GM23338 (cell line): Measurements from ENCODE around the gene KRTCAP3. TPM values are rescaled to one million over a fixed set of nuclear protein-coding genes. Genes with fewer than 3 reads are reported as not detected.

Experiments used
- ATAC-seq: fragments of 200-7000 bp; cut with Tn5 transposase; 3 replicates; pipeline ENCODE4 v1.9.1; 2020
- DNase-seq: peaks from one replicate; pipeline ENCODE4 v3.0.0-alpha.2; 2015; ENCODE audit warnings: low spot score
- H2AFZ ChIP-seq: fragments of 200-600 bp; sonication (generic); 2 replicates; pipeline ENCODE4 v1.8.0; 2016; ENCODE audit warnings: antibody characterized with exemption, mild to moderate bottlenecking, moderate library complexity
- H3F3A ChIP-seq: fragments of 200-600 bp; sonication (generic); replicated peaks from 2 replicates; pipeline ENCODE4 v1.8.0; 2017; ENCODE audit warnings: antibody characterized with exemption, mixed run types, low read depth
- H3K27ac ChIP-seq: fragments of 200-600 bp; sonication (generic); 2 replicates; pipeline ENCODE4 v1.6.1; 2016; ENCODE audit warnings: low read depth
- H3K27me3 ChIP-seq: fragments of 200-600 bp; sonication (generic); 2 replicates; pipeline ENCODE4 v1.8.0; 2016; ENCODE audit warnings: mild to moderate bottlenecking, mixed run types, moderate library complexity; ENCODE audit not compliant: insufficient read depth
- H3K36me3 ChIP-seq: fragments of 200-600 bp; sonication (generic); 2 replicates; pipeline ENCODE4 v1.8.0; 2016; ENCODE audit warnings: mild to moderate bottlenecking; ENCODE audit not compliant: insufficient read depth
- H3K4me1 ChIP-seq: fragments of 200-600 bp; sonication (generic); 2 replicates; pipeline ENCODE4 v1.8.0; 2016; ENCODE audit warnings: mild to moderate bottlenecking, moderate library complexity; ENCODE audit not compliant: insufficient read depth
- H3K4me2 ChIP-seq: fragments of 200-600 bp; sonication (generic); 2 replicates; pipeline ENCODE4 v1.7.1; 2017; ENCODE audit warnings: mixed run types
- H3K4me3 ChIP-seq: fragments of 200-600 bp; sonication (generic); 2 replicates; pipeline ENCODE4 v1.6.1; 2016; ENCODE audit warnings: mixed run types
- H3K79me2 ChIP-seq: fragments of 200-600 bp; sonication (generic); replicated peaks from 2 replicates; pipeline ENCODE4 v1.8.0; 2017; ENCODE audit warnings: mild to moderate bottlenecking; ENCODE audit not compliant: insufficient read depth
- H3K9me2 ChIP-seq: fragments of 200-600 bp; sonication (generic); 2 replicates; pipeline ENCODE4 v1.8.0; 2017; ENCODE audit not compliant: insufficient read depth
- H4K20me1 ChIP-seq: fragments of 200-600 bp; sonication (generic); replicated peaks from 2 replicates; pipeline ENCODE4 v1.8.0; 2017; ENCODE audit warnings: mild to moderate bottlenecking; ENCODE audit not compliant: insufficient read depth
- H3K27ac Mint-ChIP-seq: 2 replicates; pipeline ENCODE4 v1.8.0; 2020; ENCODE audit warnings: inconsistent platforms, mild to moderate bottlenecking, moderate library complexity, mixed read lengths
- H3K27me3 Mint-ChIP-seq: 3 replicates; pipeline ENCODE4 v1.8.0; 2022; ENCODE audit warnings: low read depth, mild to moderate bottlenecking, moderate library complexity, mixed read lengths, inconsistent platforms; ENCODE audit not compliant: insufficient read depth, poor library complexity
- H3K36me3 Mint-ChIP-seq: 3 replicates; pipeline ENCODE4 v1.8.0; 2021; ENCODE audit warnings: low read depth, mild to moderate bottlenecking, inconsistent platforms, moderate library complexity, mixed read lengths
- H3K4me1 Mint-ChIP-seq: 3 replicates; pipeline ENCODE4 v1.8.0; 2020; ENCODE audit warnings: mild to moderate bottlenecking, inconsistent platforms, mixed read lengths
- H3K4me3 Mint-ChIP-seq: 3 replicates; pipeline ENCODE4 v1.8.0; 2021; ENCODE audit warnings: moderate library complexity, mild to moderate bottlenecking, inconsistent platforms, mixed read lengths
- H3K9me3 Mint-ChIP-seq: 3 replicates; pipeline ENCODE4 v1.8.0; 2020; ENCODE audit warnings: moderate library complexity, mild to moderate bottlenecking, inconsistent platforms, mixed read lengths
- CREB1 ChIP-seq: fragments of 250-450 bp; sonication (Bioruptor Pico); IDR thresholded peaks from 2 replicates; pipeline ENCODE4 v1.5.0; 2020; ENCODE audit warnings: low read depth, mild to moderate bottlenecking, moderate library complexity
- ETS1 ChIP-seq: IDR thresholded peaks from 2 replicates; pipeline ENCODE4 v1.6.1; 2016; ENCODE audit warnings: antibody characterized with exemption
- EZH2 ChIP-seq: fragments of 200-600 bp; sonication (generic); IDR thresholded peaks from one replicate; pipeline ENCODE4 v1.8.0; 2017; ENCODE audit warnings: antibody characterized with exemption, mild to moderate bottlenecking, low read depth; ENCODE audit not compliant: unreplicated experiment
- EZH2phosphoT487 ChIP-seq: fragments of 200-600 bp; sonication (generic); IDR thresholded peaks from one replicate; pipeline ENCODE4 v1.8.1; 2018; ENCODE audit warnings: antibody characterized with exemption; ENCODE audit not compliant: unreplicated experiment
- JUNB ChIP-seq: IDR thresholded peaks from one replicate; pipeline ENCODE4 v1.6.1; 2016; ENCODE audit warnings: antibody characterized with exemption; ENCODE audit not compliant: unreplicated experiment
- NANOG ChIP-seq: IDR thresholded peaks from 2 replicates; pipeline ENCODE4 v1.6.1; 2016; ENCODE audit warnings: antibody characterized with exemption, borderline replicate concordance
- POLR2AphosphoS5 ChIP-seq: IDR thresholded peaks from 2 replicates; pipeline ENCODE4 v1.6.1; 2016; ENCODE audit warnings: antibody characterized with exemption, low read depth
- STAT1 ChIP-seq: IDR thresholded peaks from one replicate; pipeline ENCODE4 v1.6.1; 2016; ENCODE audit warnings: antibody characterized with exemption; ENCODE audit not compliant: unreplicated experiment
- ZNF114 ChIP-seq: fragments of 250-450 bp; sonication (Bioruptor Pico); IDR thresholded peaks from 2 replicates; pipeline ENCODE4 v1.5.0; 2020; ENCODE audit warnings: mild to moderate bottlenecking, moderate library complexity
- ZNF331 ChIP-seq: fragments of 250-450 bp; sonication (Bioruptor Pico); IDR thresholded peaks from 2 replicates; pipeline ENCODE4 v1.5.0; 2020; ENCODE audit warnings: low read depth, mild to moderate bottlenecking, moderate library complexity
- polyA plus RNA-seq: library from polyadenylated mRNA; unstranded; fragments of >200 nt; fragmentation: Nextera tagmentation; extraction: Ambion mirVana; gene quantifications from 2 replicates; pipeline ENCODE4 v1.2.1, GENCODE V29; 2016
- total RNA-seq: library from RNA; depleted of rRNA; stranded (reverse); fragments of >200 nt; shearing (Covaris generic); gene quantifications from 2 replicates; pipeline ENCODE4 v1.2.3, GENCODE V29; 2014
- TF ChIP-seq, protein P1 (sequence below): IDR thresholded peaks from one replicate; pipeline ENCODE4 v1.6.1; 2018; ENCODE audit warnings: antibody characterized with exemption; ENCODE audit not compliant: unreplicated experiment
- TF ChIP-seq, protein P2 (sequence below), 2 experiments: fragments of 200-600 bp in 1 of 2; sonication (generic) in 1 of 2; conservative IDR thresholded peaks; 2 replicates each; pipeline versions ENCODE4 v1.5.1 to v1.6.1; 2016 to 2017; ENCODE audit warnings: antibody characterized with exemption in 2 of 2, low read depth in 2 of 2, mild to moderate bottlenecking in 2 of 2, moderate library complexity in 1 of 2
- TF ChIP-seq, protein P3 (sequence below): fragments of 250-450 bp; sonication (Bioruptor Pico); IDR thresholded peaks from 2 replicates; pipeline ENCODE4 v1.5.0; 2020; ENCODE audit warnings: mild to moderate bottlenecking, moderate library complexity

Gene KRTCAP3
- total and polyA plus RNA-seq, 2 experiments from 2014 or later = 15.8 to 52.4 TPM

GRCh38 chr2:27421660-27422250 is 20.4 kb upstream of the KRTCAP3 start:
- no peaks in the 10 kb centered on the region for H3K27me3 Mint-ChIP-seq
- H3K9me2 ChIP-seq = no peaks in the 10 kb centered on the region

More at GRCh38 chr2:27421660-27422250, 20.4 kb upstream of the KRTCAP3 start:
- Histone ChIP-seq H3K36me3 (no peaks in the 10 kb centered on the region), H3K4me1 (no peaks in the 10 kb centered on the region), H3K27ac (no peak overlapping the region), H3K4me3 (no peak overlapping the region), H3K27me3 (no peaks in the 10 kb centered on the region), H3K79me2 (no peaks in the 10 kb centered on the region), H2AFZ (no peak overlapping the region), H3F3A (no peaks in the 10 kb centered on the region), H4K20me1 (no peaks in the 10 kb centered on the region), H3K4me2 (no peak overlapping the region)
- DNase-seq (no peak), ATAC-seq (no peak)
- Mint-ChIP-seq H3K36me3 (no peaks in the 10 kb centered on the region), H3K4me1 (no peaks in the 10 kb centered on the region), H3K27ac (no peak overlapping the region), H3K9me3 (no peaks in the 10 kb centered on the region), H3K4me3 (no peak overlapping the region)
- TF ChIP-seq ETS1 (no peak), STAT1 (no peak), NANOG (no peak), ZNF114 (no peak), CREB1 (no peak), EZH2 (no peak), POLR2AphosphoS5 (no peak), JUNB (no peak), EZH2phosphoT487 (no peak), ZNF331 (CRISPR knock-in tag) (no peak)
- TF ChIP-seq, protein P1, sequence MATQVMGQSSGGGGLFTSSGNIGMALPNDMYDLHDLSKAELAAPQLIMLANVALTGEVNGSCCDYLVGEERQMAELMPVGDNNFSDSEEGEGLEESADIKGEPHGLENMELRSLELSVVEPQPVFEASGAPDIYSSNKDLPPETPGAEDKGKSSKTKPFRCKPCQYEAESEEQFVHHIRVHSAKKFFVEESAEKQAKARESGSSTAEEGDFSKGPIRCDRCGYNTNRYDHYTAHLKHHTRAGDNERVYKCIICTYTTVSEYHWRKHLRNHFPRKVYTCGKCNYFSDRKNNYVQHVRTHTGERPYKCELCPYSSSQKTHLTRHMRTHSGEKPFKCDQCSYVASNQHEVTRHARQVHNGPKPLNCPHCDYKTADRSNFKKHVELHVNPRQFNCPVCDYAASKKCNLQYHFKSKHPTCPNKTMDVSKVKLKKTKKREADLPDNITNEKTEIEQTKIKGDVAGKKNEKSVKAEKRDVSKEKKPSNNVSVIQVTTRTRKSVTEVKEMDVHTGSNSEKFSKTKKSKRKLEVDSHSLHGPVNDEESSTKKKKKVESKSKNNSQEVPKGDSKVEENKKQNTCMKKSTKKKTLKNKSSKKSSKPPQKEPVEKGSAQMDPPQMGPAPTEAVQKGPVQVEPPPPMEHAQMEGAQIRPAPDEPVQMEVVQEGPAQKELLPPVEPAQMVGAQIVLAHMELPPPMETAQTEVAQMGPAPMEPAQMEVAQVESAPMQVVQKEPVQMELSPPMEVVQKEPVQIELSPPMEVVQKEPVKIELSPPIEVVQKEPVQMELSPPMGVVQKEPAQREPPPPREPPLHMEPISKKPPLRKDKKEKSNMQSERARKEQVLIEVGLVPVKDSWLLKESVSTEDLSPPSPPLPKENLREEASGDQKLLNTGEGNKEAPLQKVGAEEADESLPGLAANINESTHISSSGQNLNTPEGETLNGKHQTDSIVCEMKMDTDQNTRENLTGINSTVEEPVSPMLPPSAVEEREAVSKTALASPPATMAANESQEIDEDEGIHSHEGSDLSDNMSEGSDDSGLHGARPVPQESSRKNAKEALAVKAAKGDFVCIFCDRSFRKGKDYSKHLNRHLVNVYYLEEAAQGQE = no peak
- TF ChIP-seq, protein P2, sequence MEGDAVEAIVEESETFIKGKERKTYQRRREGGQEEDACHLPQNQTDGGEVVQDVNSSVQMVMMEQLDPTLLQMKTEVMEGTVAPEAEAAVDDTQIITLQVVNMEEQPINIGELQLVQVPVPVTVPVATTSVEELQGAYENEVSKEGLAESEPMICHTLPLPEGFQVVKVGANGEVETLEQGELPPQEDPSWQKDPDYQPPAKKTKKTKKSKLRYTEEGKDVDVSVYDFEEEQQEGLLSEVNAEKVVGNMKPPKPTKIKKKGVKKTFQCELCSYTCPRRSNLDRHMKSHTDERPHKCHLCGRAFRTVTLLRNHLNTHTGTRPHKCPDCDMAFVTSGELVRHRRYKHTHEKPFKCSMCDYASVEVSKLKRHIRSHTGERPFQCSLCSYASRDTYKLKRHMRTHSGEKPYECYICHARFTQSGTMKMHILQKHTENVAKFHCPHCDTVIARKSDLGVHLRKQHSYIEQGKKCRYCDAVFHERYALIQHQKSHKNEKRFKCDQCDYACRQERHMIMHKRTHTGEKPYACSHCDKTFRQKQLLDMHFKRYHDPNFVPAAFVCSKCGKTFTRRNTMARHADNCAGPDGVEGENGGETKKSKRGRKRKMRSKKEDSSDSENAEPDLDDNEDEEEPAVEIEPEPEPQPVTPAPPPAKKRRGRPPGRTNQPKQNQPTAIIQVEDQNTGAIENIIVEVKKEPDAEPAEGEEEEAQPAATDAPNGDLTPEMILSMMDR (conservative IDR thresholded peaks at IDR 0.05; ENCODE audit: low read depth in 2 of 2) = no peak
- TF ChIP-seq, protein P3, sequence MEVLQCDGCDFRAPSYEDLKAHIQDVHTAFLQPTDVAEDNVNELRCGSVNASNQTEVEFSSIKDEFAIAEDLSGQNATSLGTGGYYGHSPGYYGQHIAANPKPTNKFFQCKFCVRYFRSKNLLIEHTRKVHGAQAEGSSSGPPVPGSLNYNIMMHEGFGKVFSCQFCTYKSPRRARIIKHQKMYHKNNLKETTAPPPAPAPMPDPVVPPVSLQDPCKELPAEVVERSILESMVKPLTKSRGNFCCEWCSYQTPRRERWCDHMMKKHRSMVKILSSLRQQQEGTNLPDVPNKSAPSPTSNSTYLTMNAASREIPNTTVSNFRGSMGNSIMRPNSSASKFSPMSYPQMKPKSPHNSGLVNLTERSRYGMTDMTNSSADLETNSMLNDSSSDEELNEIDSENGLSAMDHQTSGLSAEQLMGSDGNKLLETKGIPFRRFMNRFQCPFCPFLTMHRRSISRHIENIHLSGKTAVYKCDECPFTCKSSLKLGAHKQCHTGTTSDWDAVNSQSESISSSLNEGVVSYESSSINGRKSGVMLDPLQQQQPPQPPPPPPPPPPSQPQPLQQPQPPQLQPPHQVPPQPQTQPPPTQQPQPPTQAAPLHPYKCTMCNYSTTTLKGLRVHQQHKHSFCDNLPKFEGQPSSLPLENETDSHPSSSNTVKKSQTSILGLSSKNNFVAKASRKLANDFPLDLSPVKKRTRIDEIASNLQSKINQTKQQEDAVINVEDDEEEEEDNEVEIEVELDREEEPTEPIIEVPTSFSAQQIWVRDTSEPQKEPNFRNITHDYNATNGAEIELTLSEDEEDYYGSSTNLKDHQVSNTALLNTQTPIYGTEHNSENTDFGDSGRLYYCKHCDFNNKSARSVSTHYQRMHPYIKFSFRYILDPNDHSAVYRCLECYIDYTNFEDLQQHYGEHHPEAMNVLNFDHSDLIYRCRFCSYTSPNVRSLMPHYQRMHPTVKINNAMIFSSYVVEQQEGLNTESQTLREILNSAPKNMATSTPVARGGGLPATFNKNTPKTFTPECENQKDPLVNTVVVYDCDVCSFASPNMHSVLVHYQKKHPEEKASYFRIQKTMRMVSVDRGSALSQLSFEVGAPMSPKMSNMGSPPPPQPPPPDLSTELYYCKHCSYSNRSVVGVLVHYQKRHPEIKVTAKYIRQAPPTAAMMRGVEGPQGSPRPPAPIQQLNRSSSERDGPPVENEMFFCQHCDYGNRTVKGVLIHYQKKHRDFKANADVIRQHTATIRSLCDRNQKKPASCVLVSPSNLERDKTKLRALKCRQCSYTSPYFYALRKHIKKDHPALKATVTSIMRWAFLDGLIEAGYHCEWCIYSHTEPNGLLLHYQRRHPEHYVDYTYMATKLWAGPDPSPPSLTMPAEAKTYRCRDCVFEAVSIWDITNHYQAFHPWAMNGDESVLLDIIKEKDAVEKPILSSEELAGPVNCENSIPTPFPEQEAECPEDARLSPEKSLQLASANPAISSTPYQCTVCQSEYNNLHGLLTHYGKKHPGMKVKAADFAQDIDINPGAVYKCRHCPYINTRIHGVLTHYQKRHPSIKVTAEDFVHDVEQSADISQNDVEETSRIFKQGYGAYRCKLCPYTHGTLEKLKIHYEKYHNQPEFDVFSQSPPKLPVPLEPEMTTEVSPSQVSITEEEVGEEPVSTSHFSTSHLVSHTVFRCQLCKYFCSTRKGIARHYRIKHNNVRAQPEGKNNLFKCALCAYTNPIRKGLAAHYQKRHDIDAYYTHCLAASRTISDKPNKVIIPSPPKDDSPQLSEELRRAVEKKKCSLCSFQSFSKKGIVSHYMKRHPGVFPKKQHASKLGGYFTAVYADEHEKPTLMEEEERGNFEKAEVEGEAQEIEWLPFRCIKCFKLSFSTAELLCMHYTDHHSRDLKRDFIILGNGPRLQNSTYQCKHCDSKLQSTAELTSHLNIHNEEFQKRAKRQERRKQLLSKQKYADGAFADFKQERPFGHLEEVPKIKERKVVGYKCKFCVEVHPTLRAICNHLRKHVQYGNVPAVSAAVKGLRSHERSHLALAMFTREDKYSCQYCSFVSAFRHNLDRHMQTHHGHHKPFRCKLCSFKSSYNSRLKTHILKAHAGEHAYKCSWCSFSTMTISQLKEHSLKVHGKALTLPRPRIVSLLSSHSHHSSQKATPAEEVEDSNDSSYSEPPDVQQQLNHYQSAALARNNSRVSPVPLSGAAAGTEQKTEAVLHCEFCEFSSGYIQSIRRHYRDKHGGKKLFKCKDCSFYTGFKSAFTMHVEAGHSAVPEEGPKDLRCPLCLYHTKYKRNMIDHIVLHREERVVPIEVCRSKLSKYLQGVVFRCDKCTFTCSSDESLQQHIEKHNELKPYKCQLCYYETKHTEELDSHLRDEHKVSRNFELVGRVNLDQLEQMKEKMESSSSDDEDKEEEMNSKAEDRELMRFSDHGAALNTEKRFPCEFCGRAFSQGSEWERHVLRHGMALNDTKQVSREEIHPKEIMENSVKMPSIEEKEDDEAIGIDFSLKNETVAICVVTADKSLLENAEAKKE (CRISPR knock-in tag) = no peak
